Measurements from ENCODE around the gene HS3ST2.

- TF ChIP-seq POLR2A (IDR thresholded peaks at IDR 0.05) = no peak
- TF ChIP-seq, protein P1, sequence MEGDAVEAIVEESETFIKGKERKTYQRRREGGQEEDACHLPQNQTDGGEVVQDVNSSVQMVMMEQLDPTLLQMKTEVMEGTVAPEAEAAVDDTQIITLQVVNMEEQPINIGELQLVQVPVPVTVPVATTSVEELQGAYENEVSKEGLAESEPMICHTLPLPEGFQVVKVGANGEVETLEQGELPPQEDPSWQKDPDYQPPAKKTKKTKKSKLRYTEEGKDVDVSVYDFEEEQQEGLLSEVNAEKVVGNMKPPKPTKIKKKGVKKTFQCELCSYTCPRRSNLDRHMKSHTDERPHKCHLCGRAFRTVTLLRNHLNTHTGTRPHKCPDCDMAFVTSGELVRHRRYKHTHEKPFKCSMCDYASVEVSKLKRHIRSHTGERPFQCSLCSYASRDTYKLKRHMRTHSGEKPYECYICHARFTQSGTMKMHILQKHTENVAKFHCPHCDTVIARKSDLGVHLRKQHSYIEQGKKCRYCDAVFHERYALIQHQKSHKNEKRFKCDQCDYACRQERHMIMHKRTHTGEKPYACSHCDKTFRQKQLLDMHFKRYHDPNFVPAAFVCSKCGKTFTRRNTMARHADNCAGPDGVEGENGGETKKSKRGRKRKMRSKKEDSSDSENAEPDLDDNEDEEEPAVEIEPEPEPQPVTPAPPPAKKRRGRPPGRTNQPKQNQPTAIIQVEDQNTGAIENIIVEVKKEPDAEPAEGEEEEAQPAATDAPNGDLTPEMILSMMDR (IDR thresholded peaks at IDR 0.05) = no peak
Measured at GRCh38 chr16:22932032-22932771, 118.2 kb downstream of the HS3ST2 start.

All from breast epithelium (tissue), 3 donors.